Measurements from ENCODE around the gene IL3.

IL3 gene

GRCh38 chr5:132110195-132110594, 49.7 kb downstream of the IL3 start:
- no peak overlapping the region for H3K4me3 ChIP-seq (ENCODE audit: low read depth, low read length)
- no peak for TF ChIP-seq CTCF (IDR thresholded peaks at IDR 0.05; ENCODE audit: low read depth, low read length)

- no peak overlapping the region for H3K4me3 ChIP-seq (ENCODE audit: low read depth, low read length)
- TF ChIP-seq CTCF (IDR thresholded peaks at IDR 0.05; ENCODE audit: low read depth, low read length): no peak
These were observed 50.5 kb downstream of the IL3 start for GRCh38 chr5:132110930-132111329.

- H3K4me3 ChIP-seq (ENCODE audit: low read depth, low read length): no peak overlapping the region
- TF ChIP-seq CTCF (IDR thresholded peaks at IDR 0.05; ENCODE audit: low read depth, low read length): no peak
These were observed 51.7 kb downstream of the IL3 start for GRCh38 chr5:132112111-132112510.
